ENCODE data around the gene ZNF276.
A peak's percentile ranks its signal among the peaks of the same experiment; 100 is the strongest.

- no peak for TF ChIP-seq CTCF (IDR thresholded peaks at IDR 0.05)
- TF ChIP-seq POLR2AphosphoS5 (IDR thresholded peaks at IDR 0.05) = peak in 1 of 3 donors; percentile 16
- TF ChIP-seq POLR2A (IDR thresholded peaks at IDR 0.05) = no peak
- TF ChIP-seq EP300 (IDR thresholded peaks at IDR 0.05; ENCODE audit: low read depth) = no peak
These were observed 12.8 kb upstream of the ZNF276 start for GRCh38 chr16:89708481-89708931.
